Breast epithelium (tissue), 4 donors: ENCODE results near the gene GRIFIN. TPM values are rescaled to one million over a fixed set of nuclear protein-coding genes. Genes with fewer than 3 reads are reported as not detected.

Source experiments
- DNase-seq, 2 donors: peaks; one replicate each; pipeline ENCODE4 v3.0.0-alpha.2; 2019; ENCODE audit warnings: low spot score in 2 of 2
- H3K27ac ChIP-seq, 2 donors: fragments of 200-600 bp; sonication (generic) in 1 of 2; one replicate each; pipeline ENCODE4 v1.5.1; 2016 to 2019; ENCODE audit warnings: mild to moderate bottlenecking in 1 of 2
- H3K27me3 ChIP-seq, 2 donors: fragments of 200-600 bp; sonication (generic) in 1 of 2; one replicate each; pipeline versions ENCODE4 v1.5.1 to v1.6.0; 2017 to 2019; ENCODE audit warnings: control low read depth in 1 of 2, mild to moderate bottlenecking in 1 of 2
- H3K36me3 ChIP-seq: fragments of 200-600 bp; one replicate; pipeline ENCODE4 v1.5.1; 2019
- H3K4me1 ChIP-seq, 2 donors: fragments of 200-600 bp; sonication (generic); one replicate each; pipeline ENCODE4 v1.5.1; 2016 to 2019; ENCODE audit warnings: control low read depth in 1 of 2
- H3K4me3 ChIP-seq, 3 donors: fragments of 200-600 bp; sonication (generic); 1 replicate in 2 of 3; 2 replicates in 1 of 3; pipeline ENCODE4 v1.5.1; 2016 to 2019; ENCODE audit warnings: mild to moderate bottlenecking in 3 of 3, moderate library complexity in 2 of 3
- H3K9me3 ChIP-seq, 2 donors: fragments of 200-600 bp; sonication (generic) in 1 of 2; one replicate each; pipeline ENCODE4 v1.5.1; 2016 to 2019; ENCODE audit warnings: control low read depth in 1 of 2
- CTCF ChIP-seq, 3 donors: fragments of 450-650 bp; IDR thresholded peaks; one replicate each; pipeline ENCODE4 v1.5.1; 2016 to 2017; ENCODE audit warnings: antibody characterized with exemption in 3 of 3, mild to moderate bottlenecking in 3 of 3, moderate library complexity in 3 of 3
- POLR2A ChIP-seq: fragments of 450-650 bp; IDR thresholded peaks from one replicate; pipeline ENCODE4 v1.6.1; 2016; ENCODE audit warnings: antibody characterized with exemption, mild to moderate bottlenecking, moderate library complexity
- POLR2AphosphoS5 ChIP-seq, 3 donors: sonication (generic); formaldehyde crosslinking; IDR thresholded peaks; one replicate each; pipeline ENCODE4 v1.6.1; 2017; ENCODE audit warnings: antibody characterized with exemption in 3 of 3
- intact Hi-C: fragments of 100-400 bp; cut with DNase I; formaldehyde crosslinking; loops from one replicate; pipeline ENCODE4 v1.15.1; 2023; ENCODE audit warnings: low total_unique reads
- total RNA-seq, 3 donors: library from RNA; depleted of rRNA; stranded (reverse); fragments of >200 nt; gene quantifications; one replicate each; pipeline ENCODE4 v1.1.0, GENCODE V29; 2016

GRIFIN gene
- total RNA-seq, 3 donors from 2014 or later = not detected

DNA sequence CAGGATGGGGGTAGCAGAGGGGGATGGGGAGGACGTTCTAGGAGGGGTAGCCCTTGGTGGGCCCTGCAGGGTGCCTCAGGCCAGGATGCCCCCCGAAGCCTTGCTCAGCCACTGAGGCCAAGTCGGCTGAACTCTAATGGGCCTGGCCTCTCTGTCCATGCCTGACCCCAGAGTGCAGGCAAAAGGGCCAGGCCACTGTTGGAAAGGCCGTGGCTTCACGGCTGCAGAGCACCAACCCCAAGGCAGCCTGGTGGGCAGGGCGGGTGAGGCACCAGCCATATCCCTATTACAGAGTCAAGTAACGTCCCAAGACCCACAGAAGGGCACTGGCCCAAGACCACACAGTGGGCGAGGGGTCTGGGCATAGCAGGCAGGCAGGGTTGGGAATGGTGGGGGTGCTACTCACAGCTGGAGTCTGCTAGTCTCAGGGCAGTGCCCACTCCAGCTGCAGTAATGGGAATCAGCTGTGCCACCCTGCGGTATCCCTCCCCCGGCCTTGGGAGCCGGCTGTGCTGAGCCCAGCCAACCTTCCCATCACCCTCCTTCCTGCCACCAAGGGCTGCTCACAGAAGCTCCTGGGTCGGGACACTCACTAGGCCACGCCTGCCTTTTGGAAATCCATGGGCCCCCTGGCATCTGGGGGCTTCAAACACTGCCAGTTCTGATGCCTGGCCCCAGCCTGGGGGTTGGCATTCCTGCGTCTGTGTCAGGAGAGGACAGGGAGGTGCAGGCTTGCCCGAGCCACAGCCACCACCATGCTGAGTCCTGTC is 39.4 kb upstream of the GRIFIN start:
- Histone ChIP-seq H3K4me3 (no peak overlapping the region), H3K27ac (peak overlapping the region; percentile 79 to 91), H3K4me1 (peaks cover 19 to 31% of the 10 kb centered on the region in 2 donors), H3K9me3 (no peaks in the 10 kb centered on the region), H3K27me3 (no peaks in the 10 kb centered on the region), H3K36me3 (no peaks in the 10 kb centered on the region)
- intact Hi-C loops = no loop called here
- peak in 1 of 2 donors; percentile 71 for DNase-seq
- TF ChIP-seq CTCF (IDR thresholded peaks at IDR 0.05) (no peak), POLR2AphosphoS5 (IDR thresholded peaks at IDR 0.05) (no peak), POLR2A (no peak)

DNA sequence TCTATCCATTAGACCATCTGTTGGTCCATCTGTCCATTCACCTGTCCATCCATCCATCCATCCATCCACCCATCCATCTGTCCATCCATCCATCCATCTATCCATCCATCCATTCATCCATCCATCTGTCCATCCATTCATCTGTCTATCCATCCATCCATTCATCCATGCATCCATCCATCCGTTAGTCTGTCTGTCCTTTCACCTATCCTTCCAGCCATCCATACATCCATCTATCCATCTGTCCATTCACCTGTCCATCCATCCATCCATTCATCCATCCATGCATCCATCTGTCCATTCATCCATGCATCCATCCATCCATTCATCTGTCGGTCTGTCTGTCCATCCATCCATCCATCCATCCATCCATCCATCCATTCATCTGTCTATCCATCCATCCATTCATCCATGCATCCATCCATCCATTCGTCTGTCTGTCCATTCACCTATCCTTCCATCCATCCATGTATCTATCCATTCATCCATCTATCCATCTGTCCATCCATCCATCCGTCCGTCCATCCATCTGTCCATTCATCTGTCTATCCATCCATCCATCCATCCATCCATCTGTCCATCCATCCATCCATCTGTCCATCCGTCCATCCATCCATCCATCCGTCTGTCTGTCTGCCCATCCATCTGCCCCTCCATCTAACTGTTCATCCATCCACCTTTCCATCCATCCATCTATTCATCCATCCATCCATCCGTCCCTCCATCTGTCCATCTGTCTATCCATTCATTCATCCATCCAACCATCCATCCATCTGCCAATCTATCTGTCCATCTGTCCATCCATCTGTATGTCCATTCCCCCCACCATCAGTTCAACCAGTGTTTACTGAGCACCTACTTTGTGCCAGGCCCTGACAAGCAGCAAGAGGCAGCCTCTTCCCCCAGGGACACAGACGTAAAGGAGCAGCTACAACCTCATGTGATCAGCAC is 38.5 kb upstream of the GRIFIN start:
- H3K27me3 ChIP-seq = no peaks in the 10 kb centered on the region
- no peak overlapping the region for H3K4me3 ChIP-seq
- peaks cover 19 to 25% of the 10 kb centered on the region in 2 donors for H3K4me1 ChIP-seq
- H3K27ac ChIP-seq = no peak overlapping the region
- no peaks in the 10 kb centered on the region for H3K9me3 ChIP-seq
- intact Hi-C loops = no loop called here
- no peak for DNase-seq
- TF ChIP-seq CTCF (IDR thresholded peaks at IDR 0.05) (no peak), POLR2AphosphoS5 (IDR thresholded peaks at IDR 0.05) (no peak), POLR2A (no peak)
- no peaks in the 10 kb centered on the region for H3K36me3 ChIP-seq

DNA sequence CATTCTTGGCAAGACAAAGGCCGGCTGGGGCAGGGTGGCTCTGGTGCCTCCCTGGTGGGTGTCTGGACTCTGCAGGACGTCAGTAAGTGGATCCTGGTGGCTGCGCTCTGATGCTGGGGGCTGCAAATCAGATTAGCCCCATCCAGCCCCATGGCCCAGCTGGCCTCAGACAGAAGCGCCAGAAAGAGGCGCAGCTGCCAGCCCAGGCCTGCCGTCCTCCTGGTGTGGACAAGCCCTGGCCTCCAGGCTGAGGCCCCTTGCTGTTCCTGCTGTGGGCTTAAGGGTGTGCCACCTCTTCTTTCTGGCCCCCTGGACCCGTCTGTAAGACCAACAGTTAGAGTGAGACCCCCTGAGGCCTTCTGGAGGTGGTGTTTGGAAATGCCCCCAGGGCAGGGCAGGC is 37.5 kb upstream of the GRIFIN start:
- H3K27ac ChIP-seq = peak overlapping the region in 1 of 2 donors; percentile 9
- intact Hi-C loops = no loop called here
- peaks cover 20 to 27% of the 10 kb centered on the region in 2 donors for H3K4me1 ChIP-seq

GRCh38 chr7:2512713-2513112 is 36.5 kb upstream of the GRIFIN start:
- no peak for TF ChIP-seq POLR2A
- no peak for TF ChIP-seq CTCF (IDR thresholded peaks at IDR 0.05)
- no peak for TF ChIP-seq POLR2AphosphoS5 (IDR thresholded peaks at IDR 0.05)
- Histone ChIP-seq H3K9me3 (no peaks in the 10 kb centered on the region), H3K36me3 (no peaks in the 10 kb centered on the region), H3K4me1 (peaks cover 24 to 34% of the 10 kb centered on the region in 2 donors), H3K4me3 (no peak overlapping the region), H3K27ac (peak overlapping the region in 1 of 2 donors; percentile 80), H3K27me3 (no peaks in the 10 kb centered on the region)
- DNase-seq = no peak
- intact Hi-C loops = no loop called here

More for the DNA sequence above, 37.5 kb upstream of the GRIFIN start:
- Histone ChIP-seq H3K27me3 (no peaks in the 10 kb centered on the region), H3K9me3 (no peaks in the 10 kb centered on the region), H3K4me3 (no peak overlapping the region), H3K36me3 (no peaks in the 10 kb centered on the region)
- TF ChIP-seq CTCF (IDR thresholded peaks at IDR 0.05) = no peak
- TF ChIP-seq POLR2A = no peak
- TF ChIP-seq POLR2AphosphoS5 (IDR thresholded peaks at IDR 0.05) = no peak
- no peak for DNase-seq
